ENCODE measurements around the gene VPS54.

The VPS54 gene

DNA sequence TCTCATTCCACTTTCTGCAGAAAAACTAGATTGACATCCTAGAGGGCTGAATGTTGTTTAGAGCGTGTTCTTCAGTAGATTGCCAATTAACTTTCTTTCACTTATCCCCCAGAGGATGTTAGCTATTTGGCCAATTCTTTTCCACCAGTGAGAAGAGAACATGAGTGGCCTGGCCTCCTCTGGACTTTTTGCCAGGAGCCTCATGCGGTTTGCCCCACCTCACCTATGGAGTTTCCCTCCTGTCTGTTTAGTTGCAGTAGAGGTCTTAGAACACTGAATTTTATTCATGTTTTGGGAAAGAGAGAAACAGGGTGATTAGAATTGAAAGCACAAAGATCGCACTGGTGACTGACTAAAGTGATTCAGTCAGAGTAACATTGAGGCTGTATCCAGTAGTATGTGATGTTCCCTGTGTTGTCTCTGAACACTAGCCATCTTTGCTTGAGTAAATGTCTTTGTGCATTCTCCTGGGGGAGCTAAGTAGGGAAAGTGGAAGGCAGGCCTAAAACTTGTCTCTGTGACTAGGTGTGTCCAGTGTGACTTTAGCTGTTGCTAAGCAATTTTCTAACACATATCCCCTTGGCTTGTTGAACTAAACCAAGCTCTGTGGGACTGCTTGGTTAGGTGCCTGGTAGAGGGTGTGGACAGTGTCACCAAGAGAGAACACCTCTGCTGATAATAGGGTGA, 143.5 kb downstream of the VPS54 start:
- no peak for TF ChIP-seq CTCF (IDR thresholded peaks at IDR 0.05; ENCODE audit: borderline replicate concordance, insufficient read depth, low read depth, low read length)
- no peak overlapping the region for H3K4me3 ChIP-seq (ENCODE audit: low read depth, low read length)

DNA sequence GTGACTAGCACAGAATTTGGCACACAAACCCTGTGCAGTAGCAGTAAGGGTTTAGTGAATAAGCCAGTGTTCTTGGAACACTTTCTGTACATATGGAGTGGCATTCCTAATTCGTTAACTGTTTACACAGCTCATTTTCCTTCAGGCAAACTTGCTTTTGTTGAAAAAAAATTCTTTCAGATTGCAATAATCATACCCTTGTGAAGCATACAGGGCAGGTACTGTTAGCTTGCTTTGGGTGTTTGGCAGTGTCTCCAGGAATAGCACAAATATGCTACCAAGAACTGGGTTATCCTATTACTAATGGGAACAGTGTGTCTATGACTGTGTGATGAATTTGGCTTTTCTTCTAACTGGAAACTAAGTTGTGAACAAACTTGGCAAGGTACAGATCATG, 144.1 kb downstream of the VPS54 start:
- TF ChIP-seq CTCF (IDR thresholded peaks at IDR 0.05; ENCODE audit: borderline replicate concordance, insufficient read depth, low read depth, low read length), result no peak
- no peak overlapping the region for H3K4me3 ChIP-seq (ENCODE audit: low read depth, low read length)

- no peak overlapping the region for H3K4me3 ChIP-seq (ENCODE audit: low read depth, low read length)
- TF ChIP-seq CTCF (IDR thresholded peaks at IDR 0.05; ENCODE audit: borderline replicate concordance, insufficient read depth, low read depth, low read length), result no peak
Observed at GRCh38 chr2:63874204-63875130, 144.8 kb downstream of the VPS54 start.

GRCh38 chr2:63872571-63873328, 146.5 kb downstream of the VPS54 start:
- TF ChIP-seq CTCF (IDR thresholded peaks at IDR 0.05; ENCODE audit: borderline replicate concordance, insufficient read depth, low read depth, low read length), result no peak
- H3K4me3 ChIP-seq (ENCODE audit: low read depth, low read length), result no peak overlapping the region

DNA sequence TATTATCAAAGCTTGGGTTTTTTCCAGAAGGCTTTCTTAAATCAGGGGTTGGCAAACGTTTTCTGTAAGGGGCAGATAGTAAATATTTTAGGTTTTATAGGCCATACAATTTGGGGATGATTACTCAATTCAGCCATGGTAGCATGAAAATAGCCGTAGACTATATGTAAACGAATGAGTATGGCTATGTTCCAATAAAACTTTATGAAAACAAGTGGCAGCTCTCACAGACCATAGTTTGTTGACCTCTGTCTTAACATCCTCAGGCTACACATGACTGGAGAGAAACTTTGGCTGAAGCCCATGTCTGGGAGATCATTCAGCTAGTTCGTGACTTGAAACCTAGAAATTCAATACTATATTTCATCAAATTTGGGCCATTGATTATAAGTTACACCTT, 147.4 kb downstream of the VPS54 start:
- H3K4me3 ChIP-seq (ENCODE audit: low read depth, low read length), result no peak overlapping the region
- TF ChIP-seq CTCF (IDR thresholded peaks at IDR 0.05; ENCODE audit: borderline replicate concordance, insufficient read depth, low read depth, low read length), result no peak

DNA sequence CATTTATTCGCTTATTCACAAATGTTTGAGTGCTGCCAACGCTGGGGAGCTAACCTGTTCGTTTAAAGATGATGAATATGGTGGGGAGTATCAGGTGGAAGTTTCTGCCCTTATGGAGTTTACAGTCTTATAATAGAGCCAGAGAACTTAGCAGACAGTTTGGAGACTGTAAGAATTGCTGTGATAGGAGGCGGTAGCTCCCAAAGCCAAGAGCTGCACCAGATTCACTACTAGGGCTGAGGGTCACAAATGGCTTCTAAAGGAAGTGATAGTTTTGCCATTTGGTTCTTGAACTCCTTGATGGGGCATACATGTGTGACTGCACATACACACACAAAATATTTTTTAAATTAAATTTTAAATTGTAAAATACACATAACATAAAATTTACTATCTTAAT, 148.5 kb downstream of the VPS54 start:
- TF ChIP-seq CTCF (IDR thresholded peaks at IDR 0.05; ENCODE audit: borderline replicate concordance, insufficient read depth, low read depth, low read length), result no peak
- no peak overlapping the region for H3K4me3 ChIP-seq (ENCODE audit: low read depth, low read length)

Data from GM12875 (cell line).